HepG2 (cell line): ENCODE data around the gene THADA. TPM values are rescaled to one million over a fixed set of nuclear protein-coding genes. Genes with fewer than 3 reads are reported as not detected.

ENCODE experiments used
- AGO1 ChIP-seq: fragments of 200-400 bp; formaldehyde crosslinking; IDR thresholded peaks from 2 replicates; pipeline ENCODE4 v1.6.1; 2017; ENCODE audit warnings: mild to moderate bottlenecking, low read depth, low read length, moderate library complexity; ENCODE audit not compliant: poor library complexity, severe bottlenecking
- AHR ChIP-seq: IDR thresholded peaks from 2 replicates; pipeline ENCODE4 v1.6.1; 2018; ENCODE audit warnings: missing genetic modification reagents, missing compliant biosample characterization
- ATF5 ChIP-seq: sonication (generic); formaldehyde crosslinking; IDR thresholded peaks from 2 replicates; pipeline ENCODE4 v1.4.0; 2020; ENCODE audit warnings: mild to moderate bottlenecking, low read depth, missing genetic modification reagents
- DBP ChIP-seq: sonication (generic); formaldehyde crosslinking; IDR thresholded peaks from 2 replicates; pipeline ENCODE4 v1.4.0; 2020; ENCODE audit warnings: missing genetic modification reagents; ENCODE audit errors: not compliant biosample characterization
- DRAP1 ChIP-seq: IDR thresholded peaks from 2 replicates; pipeline ENCODE4 v1.6.1; 2016; ENCODE audit warnings: missing genetic modification reagents, missing compliant biosample characterization
- E2F5 ChIP-seq: sonication (generic); formaldehyde crosslinking; conservative IDR thresholded peaks from 2 replicates; pipeline ENCODE4 v1.4.0; 2020; ENCODE audit warnings: missing genetic modification reagents
- HOMEZ ChIP-seq: IDR thresholded peaks from 2 replicates; pipeline ENCODE4 v1.6.1; 2016; ENCODE audit warnings: low read depth
- IKZF1 ChIP-seq: fragments of 450-650 bp; IDR thresholded peaks from 2 replicates; pipeline ENCODE4 v1.7.1; 2016
- KAT8 ChIP-seq: IDR thresholded peaks from 2 replicates; pipeline ENCODE4 v1.6.1; 2016; ENCODE audit warnings: missing genetic modification reagents, missing compliant biosample characterization
- MTF2 ChIP-seq: sonication (generic); formaldehyde crosslinking; IDR thresholded peaks from 2 replicates; pipeline ENCODE4 v1.5.0; 2020; ENCODE audit warnings: missing genetic modification reagents, borderline replicate concordance
- NFE2L1 ChIP-seq: sonication (generic); formaldehyde crosslinking; IDR thresholded peaks from 2 replicates; pipeline ENCODE4 v1.4.0; 2020; ENCODE audit warnings: missing genetic modification reagents, mild to moderate bottlenecking, borderline replicate concordance
- NFYB ChIP-seq: sonication (generic); formaldehyde crosslinking; IDR thresholded peaks from 2 replicates; pipeline ENCODE4 v1.4.0; 2020; ENCODE audit warnings: missing genetic modification reagents
- POLR2G ChIP-seq: fragments of 200-400 bp; formaldehyde crosslinking; IDR thresholded peaks from 2 replicates; pipeline ENCODE4 v1.6.1; 2018; ENCODE audit warnings: mild to moderate bottlenecking, low read depth, low read length, moderate library complexity
- PRPF4 ChIP-seq: fragments of 200-400 bp; formaldehyde crosslinking; IDR thresholded peaks from 2 replicates; pipeline ENCODE4 v1.6.1; 2016; ENCODE audit warnings: low read length, low read depth; ENCODE audit not compliant: poor library complexity, severe bottlenecking
- RCOR2 ChIP-seq: IDR thresholded peaks from 2 replicates; pipeline ENCODE4 v1.6.1; 2016; ENCODE audit warnings: missing biosample characterization, missing genetic modification reagents
- SATB2 ChIP-seq: sonication (generic); formaldehyde crosslinking; IDR thresholded peaks from 2 replicates; pipeline ENCODE4 v1.5.0; 2020; ENCODE audit warnings: missing genetic modification reagents
- SUZ12 ChIP-seq: fragments of 150-350 bp; IDR thresholded peaks from 2 replicates; pipeline ENCODE4 v1.6.1; 2014; ENCODE audit warnings: low read depth, low read length
- TARDBP ChIP-seq: sonication (generic); formaldehyde crosslinking; IDR thresholded peaks from 2 replicates; pipeline ENCODE4 v1.8.0; 2022; ENCODE audit warnings: mild to moderate bottlenecking, missing genetic modification reagents
- U2AF2 ChIP-seq: fragments of 200-400 bp; formaldehyde crosslinking; IDR thresholded peaks from 2 replicates; pipeline ENCODE4 v1.6.1; 2017; ENCODE audit warnings: low read depth, mild to moderate bottlenecking, low read length
- ZBTB44 ChIP-seq: sonication (generic); formaldehyde crosslinking; IDR thresholded peaks from 2 replicates; pipeline ENCODE4 v1.4.0; 2020; ENCODE audit warnings: missing genetic modification reagents
- ZNF550 ChIP-seq: sonication (generic); formaldehyde crosslinking; IDR thresholded peaks from 2 replicates; pipeline ENCODE4 v1.4.0; 2020; ENCODE audit warnings: mild to moderate bottlenecking, missing genetic modification reagents, borderline replicate concordance
- ZNF747 ChIP-seq: sonication (generic); formaldehyde crosslinking; IDR thresholded peaks from 2 replicates; pipeline ENCODE4 v1.8.1; 2023; ENCODE audit warnings: missing genetic modification reagents, mild to moderate bottlenecking, borderline replicate concordance
- ZNF790 ChIP-seq: sonication (generic); formaldehyde crosslinking; IDR thresholded peaks from 2 replicates; pipeline ENCODE4 v1.8.0; 2022; ENCODE audit warnings: missing genetic modification reagents, mild to moderate bottlenecking, borderline replicate concordance
- polyA plus RNA-seq, 8 experiments: library from polyadenylated mRNA; depleted of rRNA in 3 of 8; stranded (reverse) in 7 of 8; unstranded in 1 of 8; fragments of >200 nt; fragmentation: Illumina TruSeq in 4 of 8; extraction: Trizol in 4 of 8; gene quantifications; 2 replicates each; pipeline versions ENCODE4 v1.2.1 to v1.2.3, GENCODE V29; 2011 to 2016; ENCODE audit warnings: low read depth in 4 of 8, missing spikeins in 1 of 8, mixed read lengths in 1 of 8; ENCODE audit not compliant: insufficient read depth in 1 of 8
- total RNA-seq, 5 experiments: library from RNA; depleted of rRNA; stranded (reverse); fragments of >200 nt; fragmentation: Illumina TruSeq; extraction: Trizol; gene quantifications; 2 replicates each; pipeline ENCODE4 v1.2.3, GENCODE V29; 2016; ENCODE audit warnings: low read depth in 1 of 5

THADA gene
- total and polyA plus RNA-seq, 2 of the 13 experiments (the other 11 are each of a cell fraction or from before 2014, with no cell fraction given) = 12.7 to 21.7 TPM

- TF ChIP-seq RCOR2 (CRISPR knock-in tag) (no peak), ZNF550 (CRISPR knock-in tag) (no peak), IKZF1 (no peak), ZNF747 (CRISPR knock-in tag) (peak; percentile 85; the same call in 1 of the 2 replicates), SATB2 (CRISPR knock-in tag) (no peak; the same call in 1 of the 2 replicates), DRAP1 (CRISPR knock-in tag) (peak; percentile 60; the same call in 1 of the 2 replicates), ZBTB44 (no peak; the same call in 1 of the 2 replicates), ZNF790 (0 out of 2 replicates have a peak, but pooled peaks have one; percentile 59), E2F5 (CRISPR knock-in tag) (peak; percentile 18; the same call in 1 of the 2 replicates), HOMEZ (0 out of 2 replicates have a peak, but pooled peaks have one; percentile 10), POLR2G (peak; percentile 71), DBP (no peak), KAT8 (CRISPR knock-in tag) (peak; percentile 72; the same call in 1 of the 2 replicates), NFE2L1 (CRISPR knock-in tag) (no peak; the same call in 1 of the 2 replicates), SUZ12 (no peak), PRPF4 (no peak), NFYB (CRISPR knock-in tag) (peak; percentile 17; the same call in 1 of the 2 replicates), AGO1 (no peak), AHR (CRISPR knock-in tag) (0 out of 2 replicates have a peak, but pooled peaks have one; percentile 47), ATF5 (0 out of 2 replicates have a peak, but pooled peaks have one; percentile 25), MTF2 (CRISPR knock-in tag) (peak; percentile 60; the same call in 1 of the 2 replicates), U2AF2 (peak; percentile 34; the same call in 1 of the 2 replicates), TARDBP (no peak; the same call in 1 of the 2 replicates)
These were observed 368.6 kb downstream of the THADA start (continued) for GRCh38 chr2:43226955-43227829.
